ENCODE measurements around the gene LY6G6C.

The LY6G6C gene

GRCh38 chr6:31728767-31729514 lies 7.4 kb upstream of the LY6G6C start, which contains the start of gene DDAH2:
Gene DDAH2, minus strand, starts transcription at chr6:31729299. Its CDS starts 138 bp downstream, at chr6:31729161.
- no peak for DNase-seq (ENCODE audit: low read depth)

GRCh38 chr6:31727717-31728671 lies 6.4 kb upstream of the LY6G6C start:
- no peak overlapping the region for H3K4me3 ChIP-seq (ENCODE audit: low read depth, low read length)
- DNase-seq (ENCODE audit: low read depth) = no peak

More at GRCh38 chr6:31728767-31729514, 7.4 kb upstream of the LY6G6C start, which contains the start of gene DDAH2:
- peak within 1 kb of the TSS; percentile 90 for H3K4me3 ChIP-seq (ENCODE audit: low read depth, low read length)

- H3K4me3 ChIP-seq (ENCODE audit: low read depth, low read length) = no peak overlapping the region
- no peak for DNase-seq (ENCODE audit: low read depth)
These were observed 5.6 kb upstream of the LY6G6C start for GRCh38 chr6:31727034-31727716.

GRCh38 chr6:31725502-31726350 lies 4.2 kb upstream of the LY6G6C start:
- DNase-seq (ENCODE audit: low read depth) = no peak
- no peak overlapping the region for H3K4me3 ChIP-seq (ENCODE audit: low read depth, low read length)

GRCh38 chr6:31723980-31724691 lies 2.6 kb upstream of the LY6G6C start:
- no peak for DNase-seq (ENCODE audit: low read depth)
- no peak overlapping the region for H3K4me3 ChIP-seq (ENCODE audit: low read depth, low read length)

GRCh38 chr6:31723245-31723979 lies 1.9 kb upstream of the LY6G6C start, which contains the start of gene MPIG6B:
Gene MPIG6B, plus strand, starts transcription at chr6:31723373. Its CDS starts 11 bp downstream, at chr6:31723384.
- no peak within 1 kb of the TSS for H3K4me3 ChIP-seq (ENCODE audit: low read depth, low read length)
- DNase-seq (ENCODE audit: low read depth) = no peak

- no peak for DNase-seq (ENCODE audit: low read depth)
- no peak overlapping the region for H3K4me3 ChIP-seq (ENCODE audit: low read depth, low read length)
These were observed 627 bp upstream of the LY6G6C start for GRCh38 chr6:31722173-31722572.

GRCh38 chr6:31720196-31720770 lies 1.3 kb downstream of the LY6G6C start:
- H3K4me3 ChIP-seq (ENCODE audit: low read depth, low read length) = no peak overlapping the region
- no peak for DNase-seq (ENCODE audit: low read depth)

GRCh38 chr6:31719001-31719400 lies 2.5 kb downstream of the LY6G6C start:
- DNase-seq (ENCODE audit: low read depth) = no peak
- no peak overlapping the region for H3K4me3 ChIP-seq (ENCODE audit: low read depth, low read length)

GRCh38 chr6:31718265-31718664 lies 3.3 kb downstream of the LY6G6C start:
- DNase-seq (ENCODE audit: low read depth) = no peak
- H3K4me3 ChIP-seq (ENCODE audit: low read depth, low read length) = no peak overlapping the region

GRCh38 chr6:31717499-31718222 lies 3.9 kb downstream of the LY6G6C start:
- DNase-seq (ENCODE audit: low read depth) = no peak
- no peak overlapping the region for H3K4me3 ChIP-seq (ENCODE audit: low read depth, low read length)

- H3K4me3 ChIP-seq (ENCODE audit: low read depth, low read length) = no peak within 1 kb of the TSS
- DNase-seq (ENCODE audit: low read depth) = no peak
These were observed 6.3 kb downstream of the LY6G6C start, which contains the start of gene LY6G6D for GRCh38 chr6:31715022-31715958. Gene LY6G6D, plus strand, starts transcription at chr6:31715348. Its CDS starts 8 bp downstream, at chr6:31715356.

GRCh38 chr6:31713991-31714684 lies 7.4 kb downstream of the LY6G6C start:
- no peak for DNase-seq (ENCODE audit: low read depth)
- no peak overlapping the region for H3K4me3 ChIP-seq (ENCODE audit: low read depth, low read length)

- no peak overlapping the region for H3K4me3 ChIP-seq (ENCODE audit: low read depth, low read length)
- no peak for DNase-seq (ENCODE audit: low read depth)
These were observed 8.1 kb downstream of the LY6G6C start for GRCh38 chr6:31713465-31713864.

GRCh38 chr6:31712296-31712695 lies 9.2 kb downstream of the LY6G6C start:
- H3K4me3 ChIP-seq (ENCODE audit: low read depth, low read length) = no peak overlapping the region
- no peak for DNase-seq (ENCODE audit: low read depth)

All from skeletal muscle cell (primary cell).